Measurements from ENCODE around the gene UGT1A1.

The UGT1A1 gene

DNA sequence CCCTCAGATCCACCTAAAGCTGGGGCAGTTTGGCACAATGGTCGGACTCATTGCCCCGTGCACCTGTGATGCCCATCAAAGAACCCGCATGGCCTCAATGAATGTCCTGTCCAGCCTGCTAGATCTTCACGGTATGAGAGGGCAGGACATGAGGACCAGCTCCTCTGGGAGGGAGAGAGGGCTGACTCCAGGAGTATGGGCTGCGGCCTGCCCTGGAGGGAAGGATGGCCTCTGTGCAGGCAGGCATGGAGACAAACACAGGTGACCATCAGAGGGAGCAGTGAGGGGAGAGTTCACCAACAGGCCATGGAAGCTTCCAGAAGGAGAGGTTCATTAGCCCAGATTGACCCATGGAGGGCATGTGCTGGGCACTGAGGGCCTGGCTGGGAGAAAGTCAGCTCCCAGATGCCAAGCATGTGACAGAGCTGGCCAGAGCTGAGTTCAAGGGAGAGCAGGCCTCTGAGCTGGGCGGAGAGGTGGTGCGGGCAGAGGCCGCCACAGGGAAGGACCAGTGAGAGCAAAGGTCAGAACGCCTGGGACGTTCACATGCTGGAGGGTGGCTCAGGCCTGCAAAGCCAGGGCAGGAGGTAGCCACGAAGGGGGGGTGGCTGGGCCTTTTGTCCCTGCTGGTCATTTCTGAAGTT, 58.0 kb downstream of the UGT1A1 start:
- no peak for DNase-seq (ENCODE audit: low read depth)
- in situ Hi-C loops (cut with HindIII; ENCODE audit: low sequenced_read_pairs): no loop called here
- TF ChIP-seq, protein P1, sequence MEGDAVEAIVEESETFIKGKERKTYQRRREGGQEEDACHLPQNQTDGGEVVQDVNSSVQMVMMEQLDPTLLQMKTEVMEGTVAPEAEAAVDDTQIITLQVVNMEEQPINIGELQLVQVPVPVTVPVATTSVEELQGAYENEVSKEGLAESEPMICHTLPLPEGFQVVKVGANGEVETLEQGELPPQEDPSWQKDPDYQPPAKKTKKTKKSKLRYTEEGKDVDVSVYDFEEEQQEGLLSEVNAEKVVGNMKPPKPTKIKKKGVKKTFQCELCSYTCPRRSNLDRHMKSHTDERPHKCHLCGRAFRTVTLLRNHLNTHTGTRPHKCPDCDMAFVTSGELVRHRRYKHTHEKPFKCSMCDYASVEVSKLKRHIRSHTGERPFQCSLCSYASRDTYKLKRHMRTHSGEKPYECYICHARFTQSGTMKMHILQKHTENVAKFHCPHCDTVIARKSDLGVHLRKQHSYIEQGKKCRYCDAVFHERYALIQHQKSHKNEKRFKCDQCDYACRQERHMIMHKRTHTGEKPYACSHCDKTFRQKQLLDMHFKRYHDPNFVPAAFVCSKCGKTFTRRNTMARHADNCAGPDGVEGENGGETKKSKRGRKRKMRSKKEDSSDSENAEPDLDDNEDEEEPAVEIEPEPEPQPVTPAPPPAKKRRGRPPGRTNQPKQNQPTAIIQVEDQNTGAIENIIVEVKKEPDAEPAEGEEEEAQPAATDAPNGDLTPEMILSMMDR (IDR thresholded peaks at IDR 0.05; ENCODE audit: low read depth, low read length, missing control alignments): no peak

DNA sequence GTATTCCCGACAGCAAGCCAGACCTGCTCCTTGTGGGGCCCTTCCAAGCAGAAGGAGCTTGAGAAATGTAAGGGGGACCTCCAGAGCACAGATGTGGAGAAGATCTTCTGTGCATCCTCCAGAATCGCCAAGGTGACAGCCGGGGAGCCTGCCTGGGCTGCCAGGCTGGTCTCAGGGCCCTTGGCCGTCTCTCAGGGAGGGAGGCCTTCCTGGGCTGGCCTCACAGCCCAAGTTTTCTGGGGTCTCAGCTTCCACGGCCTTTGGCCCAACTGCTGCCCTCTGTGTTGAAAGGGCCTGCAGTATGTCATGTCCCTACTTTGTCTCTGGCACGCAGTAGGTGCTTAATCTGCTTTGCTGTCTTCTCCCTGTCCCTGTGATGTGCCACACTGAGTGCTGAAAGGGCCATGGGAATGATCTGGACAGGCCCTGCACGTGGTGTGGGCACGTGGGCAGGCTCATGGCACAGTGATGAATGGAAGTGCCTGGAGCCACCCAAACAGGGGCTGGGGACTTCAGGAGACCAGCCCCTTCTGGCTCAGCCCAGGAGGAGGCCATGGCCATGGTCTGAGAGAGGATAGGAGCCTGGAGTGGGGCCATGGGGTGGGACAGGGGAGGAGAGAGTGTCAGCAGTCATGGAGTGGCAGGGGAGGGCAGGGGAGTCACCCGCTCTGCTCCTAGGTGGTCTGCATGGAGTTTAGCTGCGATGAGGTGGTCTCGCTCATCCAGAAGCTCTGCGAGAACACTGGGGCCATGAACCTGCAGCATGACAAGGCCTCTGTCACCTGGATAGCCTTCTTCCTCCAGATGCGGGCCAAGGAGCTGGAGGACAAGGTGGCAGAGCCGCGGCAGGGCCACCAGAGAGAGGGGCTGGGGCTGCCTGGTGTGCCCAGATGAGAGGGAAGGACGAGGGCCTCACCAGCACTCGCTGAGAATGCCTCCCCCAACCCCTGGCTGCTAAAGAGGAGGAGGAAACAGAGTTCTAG, 58.9 kb downstream of the UGT1A1 start:
- in situ Hi-C loops (cut with HindIII; ENCODE audit: low sequenced_read_pairs): no loop called here
- H3K4me3 ChIP-seq (ENCODE audit: low read depth, low read length): no peak overlapping the region
- TF ChIP-seq, protein P1 (IDR thresholded peaks at IDR 0.05; ENCODE audit: low read depth, low read length, missing control alignments): no peak
- no peak for DNase-seq (ENCODE audit: low read depth)

More for the DNA sequence above, 58.0 kb downstream of the UGT1A1 start:
- H3K4me3 ChIP-seq (ENCODE audit: low read depth, low read length): no peak overlapping the region

DNA sequence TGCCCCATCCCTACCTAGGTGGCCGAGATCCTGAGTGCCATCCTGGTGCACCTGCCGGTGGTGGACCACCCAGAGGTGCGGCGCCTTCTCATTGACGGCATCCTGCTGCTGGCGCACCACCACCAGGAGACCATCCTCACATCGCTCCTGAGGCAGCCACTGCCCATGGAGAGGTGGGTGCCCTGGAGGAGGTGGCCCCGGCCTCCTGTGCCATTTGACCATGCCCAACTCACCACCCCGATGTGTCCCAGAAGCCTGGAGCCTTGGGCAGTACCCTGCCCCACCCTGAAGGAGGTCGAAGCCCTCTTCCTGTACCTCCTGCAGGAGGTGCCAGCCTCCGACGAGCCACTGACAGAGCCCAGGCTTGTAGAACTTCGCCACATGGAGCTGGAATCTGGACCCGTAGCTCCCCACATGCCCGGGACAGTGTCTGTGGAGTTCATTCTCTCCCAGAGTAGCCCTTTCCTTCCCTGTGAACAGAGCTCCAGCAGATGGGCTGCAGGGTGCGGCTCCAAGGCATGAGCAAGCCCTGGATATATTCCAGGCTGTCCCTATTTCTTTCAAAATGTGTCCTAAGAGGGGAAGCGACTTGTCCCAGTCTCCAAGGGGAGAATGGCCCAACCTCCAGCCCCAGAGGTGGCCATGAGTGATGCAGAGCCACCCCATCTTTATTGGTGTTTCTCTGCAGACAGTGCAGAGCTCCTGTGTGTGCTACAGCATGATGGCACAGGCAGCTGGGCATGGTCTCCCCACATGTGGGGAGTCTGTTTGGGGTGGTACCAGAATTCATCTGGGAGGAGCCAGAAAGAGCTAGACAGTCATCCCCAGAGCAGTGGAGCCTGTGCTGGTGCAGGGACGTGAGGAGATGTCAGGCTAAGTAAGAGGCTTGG, 60.1 kb downstream of the UGT1A1 start:
- H3K4me3 ChIP-seq (ENCODE audit: low read depth, low read length): no peak overlapping the region
- DNase-seq (ENCODE audit: low read depth): no peak
- in situ Hi-C loops (cut with HindIII; ENCODE audit: low sequenced_read_pairs): no loop called here
- TF ChIP-seq, protein P1 (IDR thresholded peaks at IDR 0.05; ENCODE audit: low read depth, low read length, missing control alignments): no peak

DNA sequence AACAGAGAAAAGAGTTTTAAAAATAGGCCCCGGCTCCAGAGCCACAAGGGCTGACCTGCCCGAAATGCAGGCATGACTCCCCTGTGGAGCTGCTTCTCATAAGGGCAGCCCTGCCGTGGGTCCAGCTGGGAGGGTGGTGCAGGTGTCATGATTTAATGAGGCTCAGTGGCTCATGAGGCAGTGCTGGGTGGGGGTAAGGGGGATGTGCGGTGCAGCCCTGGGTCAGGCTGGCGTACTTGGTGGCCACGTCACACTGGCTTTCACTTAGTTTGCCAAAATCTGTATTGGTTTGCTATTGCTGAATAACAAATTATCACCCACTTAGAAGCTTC, 60.7 kb downstream of the UGT1A1 start:
- TF ChIP-seq, protein P1 (IDR thresholded peaks at IDR 0.05; ENCODE audit: low read depth, low read length, missing control alignments): no peak
- no peak for DNase-seq (ENCODE audit: low read depth)
- H3K4me3 ChIP-seq (ENCODE audit: low read depth, low read length): no peak overlapping the region
- in situ Hi-C loops (cut with HindIII; ENCODE audit: low sequenced_read_pairs): no loop called here

DNA sequence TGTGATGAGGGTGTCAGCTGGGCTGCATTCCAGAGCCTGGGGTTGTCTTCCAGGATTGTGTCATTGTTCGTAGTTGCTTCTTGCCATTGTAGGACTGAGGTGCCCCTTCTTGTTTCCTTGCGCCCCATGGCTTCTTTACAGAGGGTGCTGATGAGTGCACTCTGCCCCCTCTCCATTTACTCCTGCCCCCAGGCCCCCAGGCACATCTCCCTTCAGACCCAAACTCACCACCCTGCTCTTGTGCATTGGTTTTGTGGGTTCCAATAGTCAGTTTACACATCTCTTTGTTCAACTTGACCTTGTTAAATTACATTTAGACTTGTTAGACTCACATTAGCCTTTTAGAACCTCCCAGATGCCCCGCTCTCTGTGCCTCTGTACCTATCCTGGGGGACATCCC, 61.1 kb downstream of the UGT1A1 start:
- DNase-seq (ENCODE audit: low read depth): no peak
- no peak overlapping the region for H3K4me3 ChIP-seq (ENCODE audit: low read depth, low read length)
- TF ChIP-seq, protein P1 (IDR thresholded peaks at IDR 0.05; ENCODE audit: low read depth, low read length, missing control alignments): no peak
- in situ Hi-C loops (cut with HindIII; ENCODE audit: low sequenced_read_pairs): no loop called here

DNA sequence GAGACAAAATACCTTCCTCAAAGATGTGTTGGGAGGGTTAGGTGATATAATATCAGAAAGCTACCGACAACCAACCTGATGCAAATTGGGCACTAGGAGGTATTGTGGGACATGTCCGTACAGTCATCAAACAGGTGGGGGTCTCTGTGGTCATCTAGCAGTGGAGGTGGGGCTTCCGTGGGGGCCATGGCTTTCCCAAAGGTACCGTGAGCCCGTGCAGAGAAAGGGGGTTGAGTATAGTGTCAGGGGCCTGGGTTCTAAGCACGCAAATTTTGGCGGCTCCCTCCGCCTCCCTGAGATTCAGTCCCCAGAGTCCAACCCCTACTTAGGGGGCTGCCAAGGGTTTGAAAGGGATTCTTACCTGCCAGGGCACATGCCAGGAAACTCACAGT, 61.6 kb downstream of the UGT1A1 start:
- no peak for DNase-seq (ENCODE audit: low read depth)
- H3K4me3 ChIP-seq (ENCODE audit: low read depth, low read length): no peak overlapping the region
- in situ Hi-C loops (cut with HindIII; ENCODE audit: low sequenced_read_pairs): no loop called here
- TF ChIP-seq, protein P1 (IDR thresholded peaks at IDR 0.05; ENCODE audit: low read depth, low read length, missing control alignments): no peak

All from astrocyte of the cerebellum (primary cell).